HCT116 (cell line): Measurements from ENCODE around the gene PCSK6. TPM values are rescaled to one million over a fixed set of nuclear protein-coding genes. Genes with fewer than 3 reads are reported as not detected.
A peak's percentile ranks its signal among the peaks of the same experiment; 100 is the strongest.

ENCODE experiments used
- ATAC-seq: fragments of 200-7000 bp; cut with Tn5 transposase; 2 replicates; pipeline ENCODE4 v1.9.1; 2020; ENCODE audit warnings: mild to moderate bottlenecking, moderate library complexity
- BruUV-seq: library from RNA; stranded (reverse); fragments of 400-500 nt; replicated peaks from 2 replicates; lab custom pipeline; 2021; lab: Mats Ljungman, UMichigan
- CTCF ChIA-PET: fragments of 300-600 bp; sonication (Branson Sonifier 250); formaldehyde crosslinking; loops from one replicate; lab custom pipeline; 2021; ENCODE audit warnings: antibody characterized with exemption; lab: Charles Lee
- POLR2A ChIA-PET: fragments of 300-600, 350-600 bp; sonication (Branson Sonifier 250); formaldehyde crosslinking; loops from one replicate; lab custom pipeline; 2021; ENCODE audit warnings: antibody characterized with exemption; lab: Charles Lee
- RAD21 ChIA-PET, 2 experiments: fragments of 300-600 bp; sonication (Branson Sonifier 250); formaldehyde crosslinking; loops; one replicate each; lab custom pipeline; 2023; ENCODE audit warnings: low total read pairs in 2 of 2; ENCODE audit not compliant: uncharacterized antibody in 2 of 2, unreplicated experiment in 2 of 2, low non-redundant PET in 1 of 2; lab: Charles Lee
- DNase-seq: peaks from one replicate; pipeline ENCODE4 v3.0.0-alpha.2; 2010; ENCODE audit warnings: low read depth, low spot score
- H2AFZ ChIP-seq: fragments of 200-600 bp; shearing (Covaris generic), sonication (generic); 2 replicates; pipeline ENCODE4 v1.6.1; 2017; ENCODE audit warnings: low read depth, mixed run types, mixed read lengths, antibody characterized with exemption, low read length; ENCODE audit not compliant: poor library complexity, severe bottlenecking
- H3K27ac ChIP-seq: 2 replicates; pipeline ENCODE4 v1.5.1; 2012; ENCODE audit warnings: low read depth, low read length
- H3K27me3 ChIP-seq: fragments of 200-600 bp; sonication (generic); 2 replicates; pipeline ENCODE4 v1.6.1; 2016; ENCODE audit warnings: mixed run types, low read length, mixed read lengths; ENCODE audit not compliant: insufficient read depth
- H3K36me3 ChIP-seq, 2 experiments: fragments of 200-500 bp in 1 of 2; fragments of 200-600 bp in 1 of 2; sonication (Bioruptor generic) in 1 of 2; sonication (generic) in 1 of 2; 2 replicates each; pipeline versions ENCODE4 v1.5.1 to v1.6.1; 2014 to 2016; ENCODE audit warnings: low read length in 2 of 2, inconsistent platforms in 1 of 2, mixed read lengths in 1 of 2, mixed run types in 1 of 2; ENCODE audit not compliant: insufficient read depth in 2 of 2, control insufficient read depth in 1 of 2
- H3K4me1 ChIP-seq, 2 experiments: fragments of 200-600 bp in 1 of 2; sonication (generic) in 1 of 2; 2 replicates each; pipeline versions ENCODE4 v1.5.1 to v1.6.1; 2012 to 2017; ENCODE audit warnings: low read length in 2 of 2, inconsistent platforms in 1 of 2, mild to moderate bottlenecking in 1 of 2, mixed read lengths in 1 of 2, mixed run types in 1 of 2, moderate library complexity in 1 of 2; ENCODE audit not compliant: insufficient read depth in 2 of 2, control insufficient read depth in 1 of 2
- H3K4me2 ChIP-seq: fragments of 200-600 bp; sonication (generic); 2 replicates; pipeline ENCODE4 v1.6.1; 2017; ENCODE audit warnings: mixed run types, low read length, mixed read lengths
- H3K4me3 ChIP-seq, 2 experiments: fragments of 200-600 bp in 1 of 2; sonication (generic) in 1 of 2; replicated peaks in 1 of 2; 2 replicates each; pipeline ENCODE4 v1.5.1; 2011 to 2016; ENCODE audit warnings: low read length in 2 of 2, control low read depth in 1 of 2, low read depth in 1 of 2, mild to moderate bottlenecking in 1 of 2, mixed read lengths in 1 of 2, mixed run types in 1 of 2
- H3K79me2 ChIP-seq: fragments of 200-600 bp; sonication (generic); 2 replicates; pipeline ENCODE4 v1.6.1; 2017; ENCODE audit warnings: mild to moderate bottlenecking, mixed run types, low read length, moderate library complexity, mixed read lengths; ENCODE audit not compliant: insufficient read depth
- H3K9ac ChIP-seq: fragments of 200-600 bp; sonication (generic); 2 replicates; pipeline ENCODE4 v1.6.1; 2016; ENCODE audit warnings: low read length, mixed read lengths
- H3K9me2 ChIP-seq: fragments of 200-600 bp; sonication (generic), shearing (Covaris generic); 2 replicates; pipeline ENCODE4 v1.6.1; 2017; ENCODE audit warnings: mixed run types, mild to moderate bottlenecking, moderate library complexity; ENCODE audit not compliant: insufficient read depth
- H3K9me3 ChIP-seq, 2 experiments: fragments of 200-500 bp in 1 of 2; fragments of 200-600 bp in 1 of 2; sonication (Bioruptor generic) in 1 of 2; sonication (generic) in 1 of 2; 2 replicates each; pipeline ENCODE4 v1.6.1; 2014 to 2017; ENCODE audit warnings: low read length in 2 of 2, mixed read lengths in 2 of 2, inconsistent platforms in 1 of 2, low read depth in 1 of 2, mild to moderate bottlenecking in 1 of 2, mixed run types in 1 of 2, moderate library complexity in 1 of 2; ENCODE audit not compliant: control insufficient read depth in 1 of 2, insufficient read depth in 1 of 2
- H4K20me1 ChIP-seq: fragments of 200-600 bp; sonication (generic), shearing (Covaris generic); 2 replicates; pipeline ENCODE4 v1.6.1; 2017; ENCODE audit warnings: mixed run types, mild to moderate bottlenecking, moderate library complexity; ENCODE audit not compliant: insufficient read depth
- CBX3 ChIP-seq: IDR thresholded peaks from 2 replicates; pipeline ENCODE4 v1.6.1; 2012; ENCODE audit warnings: low read depth
- EZH2 ChIP-seq: fragments of 200-600 bp; sonication (generic); IDR thresholded peaks from 2 replicates; pipeline ENCODE4 v1.6.1; 2017; ENCODE audit warnings: antibody characterized with exemption, mixed run types
- POLR2A ChIP-seq: IDR thresholded peaks from 2 replicates; pipeline ENCODE4 v1.7.0; 2011; ENCODE audit warnings: borderline replicate concordance; ENCODE audit not compliant: insufficient read depth, insufficient read length; ENCODE audit errors: extremely low read depth
- POLR2AphosphoS5 ChIP-seq: IDR thresholded peaks from 2 replicates; pipeline ENCODE4 v1.6.1; 2011; ENCODE audit warnings: mild to moderate bottlenecking, low read depth, low read length, moderate library complexity
- RAD21 ChIP-seq: IDR thresholded peaks from 2 replicates; pipeline ENCODE4 v1.6.1; 2012; ENCODE audit warnings: low read depth, mild to moderate bottlenecking
- SRF ChIP-seq: IDR thresholded peaks from 2 replicates; pipeline ENCODE4 v1.6.1; 2012; ENCODE audit warnings: low read depth
- intact Hi-C: fragments of 100-400 bp; cut with micrococcal nuclease; formaldehyde crosslinking; loops from 2 replicates; pipeline ENCODE4 v1.10.0; 2022
- total RNA-seq: library from RNA; stranded (reverse); gene quantifications from one replicate; pipeline ENCODE4 v1.2.1, GENCODE V29; 2021; ENCODE audit not compliant: unreplicated experiment
- TF ChIP-seq, protein P1 (sequence below): IDR thresholded peaks from 2 replicates; pipeline ENCODE4 v1.6.1; 2012
- TF ChIP-seq, protein P2 (sequence below), 3 experiments: fragments of 200-600 bp in 1 of 3; sonication (generic) in 1 of 3; IDR thresholded peaks in 2 of 3; conservative IDR thresholded peaks in 1 of 3; 2 replicates each; pipeline ENCODE4 v1.5.1; 2012 to 2017; ENCODE audit warnings: low read depth in 2 of 3, low read length in 2 of 3, antibody characterized with exemption in 1 of 3, borderline replicate concordance in 1 of 3, control low read depth in 1 of 3, mild to moderate bottlenecking in 1 of 3, mixed read lengths in 1 of 3, mixed run types in 1 of 3, moderate library complexity in 1 of 3; ENCODE audit not compliant: insufficient read depth in 1 of 3

PCSK6 gene
- total RNA-seq, 1 experiment from 2014 or later, result 13.5 TPM

DNA sequence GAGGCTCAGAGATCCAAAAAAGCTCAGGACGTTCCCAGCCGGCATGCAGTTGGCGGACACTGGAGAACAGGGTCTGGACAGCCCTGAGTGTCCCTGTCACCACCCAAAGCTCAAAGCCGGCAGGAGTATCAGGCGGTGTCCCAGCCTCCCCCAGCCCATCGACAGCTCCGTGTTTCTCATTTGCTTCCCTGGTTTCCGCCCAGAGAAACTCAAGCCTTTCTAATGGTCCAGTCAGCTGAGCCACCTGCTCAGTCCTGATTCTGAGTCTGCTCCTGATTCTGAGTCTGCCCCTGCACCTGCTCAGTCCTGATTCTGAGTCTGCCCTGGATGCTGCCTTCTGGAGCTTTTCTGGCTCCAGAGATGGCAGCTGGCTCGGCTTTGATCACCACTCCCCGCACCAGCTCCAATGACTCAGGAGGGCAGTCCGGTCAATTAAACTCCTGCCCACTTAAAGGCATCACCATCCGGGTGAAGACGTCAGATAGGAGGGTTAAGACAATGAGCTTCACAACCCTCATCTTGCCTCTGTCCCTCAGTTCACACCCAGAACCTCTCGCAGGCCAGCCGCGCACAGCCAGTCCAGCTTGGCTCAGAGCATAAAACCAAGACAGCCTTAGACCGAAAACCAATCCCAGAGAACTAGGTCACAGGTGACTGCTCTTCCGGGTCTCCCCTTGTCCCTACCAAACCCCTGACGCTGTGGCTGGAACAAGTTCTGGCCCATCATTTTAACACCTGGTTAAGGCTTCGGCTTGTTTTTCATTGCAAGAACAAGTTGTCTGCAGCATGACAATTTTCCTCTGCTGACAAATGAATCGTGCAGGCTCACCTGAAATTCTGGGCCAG lies 6.8 kb downstream of the PCSK6 start:
- POLR2A ChIA-PET, result no interaction called here
- ATAC-seq, result peak; percentile 44
- H4K20me1 ChIP-seq, result no peaks in the 10 kb centered on the region
- H3K4me2 ChIP-seq, result no peak overlapping the region
- DNase-seq, result no peak
- no peaks in the 10 kb centered on the region for H3K9me3 ChIP-seq
- no peak overlapping the region for H3K27ac ChIP-seq
- no peaks in the 10 kb centered on the region for H3K27me3 ChIP-seq
- peaks cover 7 to 13% of the 10 kb centered on the region in 2 experiments; a peak in 3 of 4 replicates for H3K4me1 ChIP-seq
- TF ChIP-seq CBX3 (no peak), POLR2A (no peak), POLR2AphosphoS5 (no peak), RAD21 (no peak), SRF (no peak), EZH2 (no peak)
- TF ChIP-seq, protein P1, sequence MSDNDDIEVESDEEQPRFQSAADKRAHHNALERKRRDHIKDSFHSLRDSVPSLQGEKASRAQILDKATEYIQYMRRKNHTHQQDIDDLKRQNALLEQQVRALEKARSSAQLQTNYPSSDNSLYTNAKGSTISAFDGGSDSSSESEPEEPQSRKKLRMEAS, result no peak
- TF ChIP-seq, protein P2, sequence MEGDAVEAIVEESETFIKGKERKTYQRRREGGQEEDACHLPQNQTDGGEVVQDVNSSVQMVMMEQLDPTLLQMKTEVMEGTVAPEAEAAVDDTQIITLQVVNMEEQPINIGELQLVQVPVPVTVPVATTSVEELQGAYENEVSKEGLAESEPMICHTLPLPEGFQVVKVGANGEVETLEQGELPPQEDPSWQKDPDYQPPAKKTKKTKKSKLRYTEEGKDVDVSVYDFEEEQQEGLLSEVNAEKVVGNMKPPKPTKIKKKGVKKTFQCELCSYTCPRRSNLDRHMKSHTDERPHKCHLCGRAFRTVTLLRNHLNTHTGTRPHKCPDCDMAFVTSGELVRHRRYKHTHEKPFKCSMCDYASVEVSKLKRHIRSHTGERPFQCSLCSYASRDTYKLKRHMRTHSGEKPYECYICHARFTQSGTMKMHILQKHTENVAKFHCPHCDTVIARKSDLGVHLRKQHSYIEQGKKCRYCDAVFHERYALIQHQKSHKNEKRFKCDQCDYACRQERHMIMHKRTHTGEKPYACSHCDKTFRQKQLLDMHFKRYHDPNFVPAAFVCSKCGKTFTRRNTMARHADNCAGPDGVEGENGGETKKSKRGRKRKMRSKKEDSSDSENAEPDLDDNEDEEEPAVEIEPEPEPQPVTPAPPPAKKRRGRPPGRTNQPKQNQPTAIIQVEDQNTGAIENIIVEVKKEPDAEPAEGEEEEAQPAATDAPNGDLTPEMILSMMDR (IDR thresholded peaks at IDR 0.05 in 2 of 3, conservative IDR thresholded peaks at IDR 0.05 in 1 of 3; ENCODE audit: borderline replicate concordance in 1 of 3, insufficient read depth in 1 of 3, low read depth in 2 of 3, low read length in 2 of 3), result no peak
- TF ChIP-seq, all 23 proteins: peak for 0
- H3K79me2 ChIP-seq, result no peaks in the 10 kb centered on the region; the same call in 1 of the 2 replicates
- H3K4me3 ChIP-seq, result no peak overlapping the region
- H2AFZ ChIP-seq, result no peak overlapping the region
- intact Hi-C loops, result no loop called here
- no peaks in the 10 kb centered on the region; a peak in 1 of 4 replicates for H3K36me3 ChIP-seq
- CTCF ChIA-PET, result no interaction called here
- BruUV-seq, result no TSS peak
- H3K9me2 ChIP-seq, result no peaks in the 10 kb centered on the region
- RAD21 ChIA-PET, result no interaction called here
- H3K9ac ChIP-seq, result no peak overlapping the region
